Progenitor cell of endocrine pancreas (in vitro differentiated cells): ENCODE measurements around the gene SETBP1. TPM values are rescaled to one million over a fixed set of nuclear protein-coding genes. Genes with fewer than 3 reads are reported as not detected.

ENCODE experiments used
- DNase-seq: peaks from one replicate; pipeline ENCODE4 v3.0.0; 2021; ENCODE audit warnings: low spot score; ENCODE audit not compliant: unreplicated experiment
- H3K27ac Mint-ChIP-seq: 2 replicates; pipeline ENCODE4 v1.8.0; 2021; ENCODE audit warnings: mild to moderate bottlenecking, moderate library complexity, mixed read lengths
- H3K27me3 Mint-ChIP-seq: 2 replicates; pipeline ENCODE4 v1.8.0; 2021; ENCODE audit warnings: mixed read lengths
- H3K36me3 Mint-ChIP-seq: 2 replicates; pipeline ENCODE4 v1.8.0; 2022; ENCODE audit warnings: mixed read lengths; ENCODE audit not compliant: insufficient read depth
- H3K4me1 Mint-ChIP-seq: 2 replicates; pipeline ENCODE4 v1.8.0; 2021; ENCODE audit warnings: low read depth, mixed read lengths
- H3K4me3 Mint-ChIP-seq: 2 replicates; pipeline ENCODE4 v1.8.0; 2021; ENCODE audit warnings: low read depth, mild to moderate bottlenecking, moderate library complexity, mixed read lengths
- H3K9me3 Mint-ChIP-seq: 2 replicates; pipeline ENCODE4 v1.8.0; 2021; ENCODE audit warnings: low read depth, mixed read lengths
- total RNA-seq: library from RNA; stranded (reverse); gene quantifications from 2 replicates; pipeline ENCODE4 v1.2.1, GENCODE V29; 2021
- TF ChIP-seq, protein P1 (sequence below): fragments of 200-600 bp; sonication (generic); IDR thresholded peaks from one replicate; pipeline ENCODE4 v1.5.0; 2021; ENCODE audit warnings: antibody characterized with exemption, mild to moderate bottlenecking; ENCODE audit not compliant: unreplicated experiment

SETBP1 gene
- total RNA-seq, 1 donor from 2014 or later = 30.8 TPM

DNA sequence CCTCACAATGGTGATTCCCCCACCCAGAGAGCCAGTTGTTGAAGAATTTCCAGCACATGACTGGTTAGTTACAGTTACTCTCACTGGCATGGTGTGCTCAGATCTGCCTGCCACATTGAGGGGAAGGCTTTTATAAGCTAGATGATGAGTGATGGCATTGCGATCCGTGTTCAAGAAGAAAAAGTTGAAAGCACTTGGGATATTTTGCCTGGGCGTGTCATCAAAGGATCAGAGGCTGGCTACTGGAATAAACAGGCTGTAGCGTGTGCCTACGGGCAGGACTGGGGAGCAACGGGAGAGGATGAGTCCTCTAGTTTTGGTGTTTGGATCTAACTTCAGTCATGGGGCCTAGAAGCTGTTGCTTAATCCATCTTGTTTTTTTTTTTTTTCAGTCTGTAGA lies 175.0 kb downstream of the SETBP1 start:
- no peaks in the 10 kb centered on the region for H3K4me1 Mint-ChIP-seq
- peaks cover 2% of the 10 kb centered on the region for H3K36me3 Mint-ChIP-seq
- no peaks in the 10 kb centered on the region for H3K27me3 Mint-ChIP-seq
- TF ChIP-seq, protein P1, sequence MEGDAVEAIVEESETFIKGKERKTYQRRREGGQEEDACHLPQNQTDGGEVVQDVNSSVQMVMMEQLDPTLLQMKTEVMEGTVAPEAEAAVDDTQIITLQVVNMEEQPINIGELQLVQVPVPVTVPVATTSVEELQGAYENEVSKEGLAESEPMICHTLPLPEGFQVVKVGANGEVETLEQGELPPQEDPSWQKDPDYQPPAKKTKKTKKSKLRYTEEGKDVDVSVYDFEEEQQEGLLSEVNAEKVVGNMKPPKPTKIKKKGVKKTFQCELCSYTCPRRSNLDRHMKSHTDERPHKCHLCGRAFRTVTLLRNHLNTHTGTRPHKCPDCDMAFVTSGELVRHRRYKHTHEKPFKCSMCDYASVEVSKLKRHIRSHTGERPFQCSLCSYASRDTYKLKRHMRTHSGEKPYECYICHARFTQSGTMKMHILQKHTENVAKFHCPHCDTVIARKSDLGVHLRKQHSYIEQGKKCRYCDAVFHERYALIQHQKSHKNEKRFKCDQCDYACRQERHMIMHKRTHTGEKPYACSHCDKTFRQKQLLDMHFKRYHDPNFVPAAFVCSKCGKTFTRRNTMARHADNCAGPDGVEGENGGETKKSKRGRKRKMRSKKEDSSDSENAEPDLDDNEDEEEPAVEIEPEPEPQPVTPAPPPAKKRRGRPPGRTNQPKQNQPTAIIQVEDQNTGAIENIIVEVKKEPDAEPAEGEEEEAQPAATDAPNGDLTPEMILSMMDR = no peak
- no peak overlapping the region for H3K4me3 Mint-ChIP-seq
- no peak for DNase-seq
- no peak overlapping the region for H3K27ac Mint-ChIP-seq
- peaks cover 3% of the 10 kb centered on the region for H3K9me3 Mint-ChIP-seq

DNA sequence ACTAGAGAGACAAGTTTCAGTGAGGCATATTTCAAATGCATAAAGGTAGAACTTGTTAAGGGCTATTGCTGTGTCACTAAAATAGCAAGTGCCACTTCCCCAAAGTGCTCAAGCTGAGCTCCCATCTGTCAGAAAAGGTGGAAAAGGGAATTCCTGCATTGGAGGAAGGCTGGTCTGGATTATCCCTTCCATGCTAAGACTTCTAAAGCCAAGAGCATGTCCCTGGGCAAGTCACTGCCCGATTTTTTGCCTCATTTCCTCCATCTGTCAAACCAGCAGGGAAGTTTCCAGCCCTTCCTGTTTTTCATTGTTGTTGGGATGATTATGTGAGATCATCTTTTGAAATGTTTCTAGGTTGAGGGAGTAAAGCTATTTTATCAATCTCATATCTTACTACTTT lies 175.5 kb downstream of the SETBP1 start:
- no peaks in the 10 kb centered on the region for H3K4me1 Mint-ChIP-seq
- DNase-seq = no peak
- TF ChIP-seq, protein P1 = no peak
- no peaks in the 10 kb centered on the region for H3K27me3 Mint-ChIP-seq
- H3K27ac Mint-ChIP-seq = no peak overlapping the region
- H3K9me3 Mint-ChIP-seq = peaks cover 3% of the 10 kb centered on the region
- H3K4me3 Mint-ChIP-seq = no peak overlapping the region
- H3K36me3 Mint-ChIP-seq = peaks cover 2% of the 10 kb centered on the region

- Mint-ChIP-seq H3K4me3 (no peak overlapping the region), H3K27ac (no peak overlapping the region), H3K4me1 (peaks cover under 1% of the 10 kb centered on the region), H3K9me3 (peaks cover 3% of the 10 kb centered on the region), H3K27me3 (no peaks in the 10 kb centered on the region), H3K36me3 (peaks cover 2% of the 10 kb centered on the region)
- no peak for DNase-seq
- TF ChIP-seq, protein P1 = no peak
Measured at GRCh38 chr18:44857081-44857480, 176.4 kb downstream of the SETBP1 start.

- peaks cover 3% of the 10 kb centered on the region for H3K9me3 Mint-ChIP-seq
- H3K27me3 Mint-ChIP-seq = no peaks in the 10 kb centered on the region
- H3K27ac Mint-ChIP-seq = no peak overlapping the region
- peaks cover 2% of the 10 kb centered on the region for H3K36me3 Mint-ChIP-seq
- peaks cover 7% of the 10 kb centered on the region for H3K4me1 Mint-ChIP-seq
- TF ChIP-seq, protein P1 = no peak
- no peak overlapping the region for H3K4me3 Mint-ChIP-seq
- DNase-seq = no peak
Measured at GRCh38 chr18:44857744-44858491, 177.2 kb downstream of the SETBP1 start.

DNA sequence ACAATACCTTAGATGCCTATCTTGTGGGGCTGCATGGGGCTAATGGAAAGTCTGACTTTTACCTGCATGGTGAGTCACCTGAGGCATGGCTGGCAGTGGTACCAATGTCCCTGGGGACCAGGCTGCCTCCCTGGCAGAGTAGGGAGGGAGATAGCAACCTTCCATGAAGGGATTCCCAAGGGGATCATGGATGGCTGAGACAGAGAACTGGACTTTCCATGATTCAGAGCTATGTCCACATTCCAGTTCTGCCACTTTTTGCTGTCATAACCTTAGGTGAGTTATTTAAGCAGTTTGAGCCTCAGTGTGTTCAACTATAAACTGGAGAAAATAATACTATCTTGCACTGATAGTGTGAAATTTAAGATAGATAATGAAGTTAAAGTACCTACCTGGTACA lies 178.6 kb downstream of the SETBP1 start:
- no peak for DNase-seq
- TF ChIP-seq, protein P1 = no peak
- Mint-ChIP-seq H3K27ac (no peak overlapping the region), H3K36me3 (peaks cover 2% of the 10 kb centered on the region), H3K4me3 (no peak overlapping the region), H3K4me1 (peaks cover 7% of the 10 kb centered on the region), H3K27me3 (no peaks in the 10 kb centered on the region), H3K9me3 (peaks cover 3% of the 10 kb centered on the region)
